ENCODE data around the gene TRIM40.
"Not testable (repeated sequence)": the region's sequence is repeated elsewhere in the genome, so short reads cannot be mapped to it uniquely, and the experiment has no call there.

Gene TRIM40

DNA sequence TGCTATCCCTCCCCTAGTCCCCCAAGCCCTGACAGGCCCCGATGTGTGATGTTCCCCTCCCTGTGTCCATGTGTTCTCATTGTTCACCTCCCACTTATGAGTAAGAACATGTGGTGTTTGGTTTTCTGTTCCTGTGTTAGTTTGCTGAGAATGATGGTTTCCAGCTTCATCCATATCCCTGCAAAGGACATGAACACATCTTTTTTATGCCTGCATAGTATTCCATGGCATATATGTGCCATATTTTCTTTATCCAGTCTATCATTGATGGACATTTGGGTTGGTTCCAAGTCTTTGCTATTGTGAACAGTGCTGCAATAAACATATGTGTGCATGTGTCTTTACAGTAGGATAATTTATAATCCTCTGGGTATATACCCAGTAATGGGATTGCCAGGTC is 29.3 kb downstream of the TRIM40 start:
- DNase-seq, result not testable (repeated sequence)

GRCh38 chr6:30167101-30167500 is 31.2 kb downstream of the TRIM40 start:
- DNase-seq, result no peak

GRCh38 chr6:30168741-30169140 is 32.8 kb downstream of the TRIM40 start:
- DNase-seq, result no peak

DNA sequence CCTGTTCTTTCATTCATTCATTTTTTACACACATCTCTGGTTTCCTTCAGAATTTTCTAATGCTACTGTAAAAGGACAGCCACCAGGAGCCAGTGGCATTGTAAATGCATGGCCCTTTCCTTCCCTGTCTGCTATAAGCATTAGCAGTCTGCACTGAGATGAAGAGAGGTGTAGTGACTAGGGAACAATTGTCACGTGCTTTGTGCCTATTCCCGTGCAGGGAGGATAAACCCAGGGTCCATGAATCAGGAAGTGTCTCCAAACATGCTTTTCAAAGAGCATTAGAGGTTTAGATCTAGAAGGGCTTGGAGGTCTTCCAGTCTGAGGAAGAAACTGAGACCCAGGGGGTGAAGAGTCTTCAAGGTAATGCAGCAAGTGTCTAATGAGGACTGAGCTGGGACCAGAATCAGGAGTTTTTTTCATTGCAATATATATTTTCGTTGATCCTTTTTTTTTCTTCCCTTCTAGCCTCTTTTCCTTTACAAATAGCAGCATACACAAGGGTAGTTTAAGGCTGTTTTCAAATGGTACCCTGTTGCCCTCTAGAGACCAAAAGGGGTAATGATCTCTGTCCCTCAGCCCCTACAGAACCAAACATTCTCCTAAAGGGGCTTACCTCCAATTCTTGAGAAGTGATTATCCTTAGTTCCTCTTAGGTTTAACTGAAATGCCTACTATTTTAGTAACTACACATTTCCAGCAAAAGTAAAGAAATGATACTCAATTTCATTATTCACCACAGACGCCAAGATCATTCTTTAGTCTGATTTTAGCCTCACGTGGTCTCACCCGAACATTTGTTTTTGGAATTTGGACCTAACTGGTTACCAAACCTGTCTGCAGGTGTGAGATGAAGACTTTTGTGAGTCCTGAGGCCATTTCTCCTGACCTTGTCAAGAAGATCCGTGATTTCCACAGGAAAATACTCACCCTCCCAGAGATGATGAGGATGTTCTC is 34.0 kb downstream of the TRIM40 start:
- no peak for DNase-seq

- no peak for DNase-seq
These were observed 35.9 kb downstream of the TRIM40 start for GRCh38 chr6:30171677-30172471.

- no peak for DNase-seq
These were observed 36.7 kb downstream of the TRIM40 start for GRCh38 chr6:30172681-30173080.

GRCh38 chr6:30175765-30176164 is 39.8 kb downstream of the TRIM40 start:
- no peak for DNase-seq

DNA sequence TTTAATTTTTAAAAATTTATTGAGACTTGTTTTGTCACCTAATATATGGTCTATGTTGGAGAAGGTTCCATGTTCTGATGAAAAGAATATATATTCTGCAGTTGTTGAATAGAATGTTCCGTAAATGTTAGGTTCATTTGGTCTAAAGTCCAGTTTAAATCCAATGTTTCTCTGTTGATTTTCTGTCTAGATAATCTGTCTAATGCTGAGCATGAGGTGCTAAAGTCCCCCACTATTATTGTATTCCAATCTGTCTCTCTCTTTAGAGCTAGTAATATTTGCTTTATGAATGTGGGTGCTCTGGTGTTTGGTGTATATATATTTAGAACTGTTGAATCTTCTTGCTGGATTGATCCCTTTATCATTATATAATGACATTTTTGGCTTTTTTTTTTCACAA is 42.9 kb downstream of the TRIM40 start:
- no peak for DNase-seq

GRCh38 chr6:30180145-30180544 is 44.2 kb downstream of the TRIM40 start:
- no peak for DNase-seq

DNA sequence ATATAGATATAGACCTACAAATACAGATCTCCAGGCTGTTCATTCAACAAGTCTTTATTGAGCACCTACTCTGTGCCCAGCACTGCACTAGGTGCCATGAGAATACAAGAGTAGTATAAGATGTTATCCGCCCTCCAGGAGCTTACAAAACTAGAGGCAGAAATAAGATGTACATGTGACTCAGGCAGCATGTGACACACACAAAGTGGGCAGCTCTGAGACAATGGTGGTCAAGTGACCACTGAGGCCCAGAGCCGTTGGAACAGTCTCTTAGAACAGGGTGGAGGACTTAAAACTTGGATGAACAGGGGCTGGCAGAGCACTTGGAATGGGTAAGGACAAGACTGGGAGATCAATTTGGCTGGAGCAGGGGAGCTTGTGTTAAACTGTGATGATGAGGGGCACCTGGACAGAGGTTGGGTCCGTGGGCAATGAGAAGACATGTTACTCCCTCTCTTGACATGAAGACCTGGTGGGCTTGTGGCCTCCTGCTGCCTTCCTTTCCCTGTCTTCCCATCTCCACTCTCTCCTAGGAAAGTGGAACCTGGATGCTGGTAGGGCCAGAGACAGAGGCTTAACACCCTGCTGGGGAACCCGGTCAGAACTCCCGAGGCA is 48.6 kb downstream of the TRIM40 start:
- DNase-seq, result no peak

DNA sequence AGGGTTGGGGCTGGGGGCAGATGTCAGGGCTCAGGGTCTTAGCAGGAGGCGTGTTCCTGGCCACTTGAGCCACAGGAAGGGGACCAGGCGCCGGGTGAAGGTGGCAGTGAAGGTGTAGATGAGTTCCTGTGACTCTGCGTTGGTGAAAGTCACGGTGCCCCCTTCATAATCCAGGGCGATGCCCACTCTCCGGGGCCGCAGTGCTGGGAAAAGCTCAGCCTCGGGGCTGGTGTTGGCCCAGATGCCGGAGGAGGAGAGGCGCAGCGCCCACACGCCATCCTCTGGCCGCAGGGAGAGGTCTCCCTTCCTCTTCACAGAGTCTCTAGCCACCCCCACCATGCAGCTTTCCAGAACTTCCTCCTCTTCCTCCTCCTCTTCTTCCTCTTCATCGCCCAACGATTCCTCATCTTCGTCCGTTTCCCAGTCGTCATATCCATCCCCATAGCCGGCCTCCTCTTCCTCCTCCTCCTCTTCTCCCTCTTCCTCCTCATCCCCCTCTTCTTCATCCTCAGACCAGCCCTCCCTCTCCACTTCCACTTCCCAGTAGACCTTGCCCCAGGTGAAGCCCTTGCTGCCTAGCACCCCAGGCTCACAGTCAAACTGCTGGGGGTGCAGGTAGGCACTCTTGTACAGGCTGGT is 50.0 kb downstream of the TRIM40 start:
- DNase-seq, result no peak

DNA sequence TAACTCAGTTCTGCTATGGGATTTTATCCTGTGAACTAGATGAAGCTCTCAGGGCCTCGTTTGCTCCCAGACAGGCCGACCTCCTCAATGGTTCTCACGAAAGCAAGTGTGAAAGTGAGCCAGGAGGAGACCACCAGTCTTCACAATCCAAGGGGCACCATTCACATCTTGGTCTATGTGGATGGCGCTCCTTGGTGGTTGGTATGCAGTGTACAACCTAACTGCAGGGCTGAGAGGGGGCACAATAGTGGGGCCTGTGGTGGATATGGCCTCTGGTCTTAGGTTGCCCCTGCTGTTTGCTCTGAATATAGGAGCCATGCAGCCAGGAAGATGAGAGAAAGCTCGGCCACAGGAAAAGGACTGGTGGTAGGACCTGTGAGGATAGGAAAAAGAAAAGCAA is 52.6 kb downstream of the TRIM40 start:
- DNase-seq, result no peak

GRCh38 chr6:30192076-30192475 is 56.1 kb downstream of the TRIM40 start:
- DNase-seq, result no peak

DNA sequence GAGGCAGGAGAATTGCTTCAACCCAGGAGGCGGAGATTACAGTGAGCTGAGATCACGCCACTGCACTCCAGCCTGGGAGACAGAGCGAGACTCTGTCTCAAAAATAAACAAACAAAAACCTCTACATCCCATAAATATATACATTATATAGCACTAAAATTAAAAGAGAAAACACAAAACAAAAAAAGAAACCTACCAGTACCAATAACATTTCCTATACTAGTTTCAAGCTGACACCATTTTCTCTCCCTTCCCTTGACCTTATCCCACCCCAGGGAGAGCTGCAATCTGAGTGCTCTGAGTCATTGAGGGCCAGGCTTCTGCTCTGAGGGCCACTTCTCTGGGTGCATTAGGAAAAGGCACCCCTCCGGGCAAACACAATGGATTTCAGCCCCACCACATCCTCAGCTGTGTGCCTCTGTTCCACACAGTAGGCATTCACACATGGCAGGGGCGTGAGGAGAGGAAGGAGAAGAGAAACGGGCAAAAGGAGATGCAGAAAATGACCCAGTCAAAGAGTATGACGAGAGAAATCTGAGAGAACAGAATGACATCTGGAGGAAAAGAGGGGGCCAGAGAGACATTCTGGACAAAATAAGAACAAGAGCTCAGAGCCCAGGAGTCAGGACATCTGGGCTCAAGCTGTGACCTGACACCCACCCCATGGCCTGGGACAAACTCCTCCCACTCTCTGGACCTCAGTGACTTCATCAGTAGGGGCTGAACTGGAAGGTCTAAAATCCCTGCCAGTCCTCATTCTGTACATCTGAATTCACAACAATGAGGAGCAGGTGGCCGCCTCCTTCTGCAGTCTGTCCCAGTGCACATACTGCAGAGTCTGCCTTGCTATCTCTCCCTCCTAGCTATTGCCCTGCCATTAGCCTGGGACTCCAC is 59.1 kb downstream of the TRIM40 start:
- DNase-seq, result no peak

- no peak for DNase-seq
These were observed 60.0 kb downstream of the TRIM40 start for GRCh38 chr6:30195951-30196350.

DNA sequence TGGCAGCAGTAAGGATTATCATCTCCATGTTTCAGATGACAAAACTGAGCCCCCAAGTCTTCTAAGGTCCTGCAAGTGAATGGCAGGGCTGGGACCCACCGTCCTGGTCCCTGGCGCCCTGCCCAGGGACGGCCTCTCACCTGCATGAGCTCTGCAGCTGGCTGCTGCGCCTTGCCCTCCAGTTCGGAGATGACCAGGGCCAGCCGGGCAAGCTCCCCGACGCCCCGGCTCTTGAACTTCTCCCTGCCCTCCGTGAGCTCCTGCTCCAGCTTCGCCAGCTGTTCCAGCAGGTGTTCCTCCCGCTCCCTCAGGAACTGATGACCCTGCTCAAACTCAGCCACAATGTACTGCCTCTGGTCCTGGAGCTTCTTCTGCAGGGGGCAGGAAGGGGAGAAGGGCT is 60.4 kb downstream of the TRIM40 start:
- DNase-seq, result no peak
